B cell (primary cell): ENCODE results near the gene METRNL. TPM values are rescaled to one million over a fixed set of nuclear protein-coding genes. Genes with fewer than 3 reads are reported as not detected.

Experiments
- ATAC-seq: fragments of 200-7000 bp; cut with Tn5 transposase; one replicate; pipeline ENCODE4 v1.10.0; 2021; ENCODE audit warnings: low read depth, mild to moderate bottlenecking, moderate number of reproducible peaks, moderate library complexity
- CTCF ChIA-PET: fragments of 350-600 bp; sonication (Branson Sonifier 250); formaldehyde crosslinking; loops from one replicate; lab custom pipeline; 2021; ENCODE audit warnings: antibody characterized with exemption, inconsistent platforms; lab: Charles Lee
- POLR2A ChIA-PET: fragments of 350-600 bp; sonication (Branson Sonifier 250); formaldehyde crosslinking; loops from one replicate; lab custom pipeline; 2021; ENCODE audit warnings: antibody characterized with exemption; lab: Charles Lee
- DNase-seq: peaks from one replicate; pipeline ENCODE4 v3.0.0; 2013
- H2AFZ ChIP-seq: 2 replicates; pipeline ENCODE4 v1.6.1; 2012; ENCODE audit warnings: mild to moderate bottlenecking, low read depth, low read length; ENCODE audit not compliant: insufficient read depth, poor library complexity, severe bottlenecking
- H3K27ac ChIP-seq, 2 donors: 1 replicate in 1 of 2; 2 replicates in 1 of 2; pipeline ENCODE4 v1.5.1; 2012 to 2013; ENCODE audit warnings: low read length in 2 of 2, mild to moderate bottlenecking in 2 of 2, moderate library complexity in 1 of 2
- H3K27me3 ChIP-seq, 4 experiments: fragments of 200-600 bp in 1 of 4; sonication (generic) in 1 of 4; replicated peaks in 1 of 4; 1 replicate in 2 of 4; 2 replicates in 2 of 4; pipeline versions ENCODE4 v1.6.1 to v1.7.0; 2013 to 2016; ENCODE audit warnings: low read length in 3 of 4, mild to moderate bottlenecking in 2 of 4, mixed read lengths in 1 of 4, moderate library complexity in 1 of 4; ENCODE audit not compliant: insufficient read depth in 4 of 4, control insufficient read depth in 3 of 4; ENCODE audit errors: control extremely low read depth in 1 of 4
- H3K36me3 ChIP-seq, 2 experiments: replicated peaks in 1 of 2; 1 replicate in 1 of 2; 2 replicates in 1 of 2; pipeline versions ENCODE4 v1.6.1 to v1.7.1; 2013; ENCODE audit warnings: low read length in 1 of 2; ENCODE audit not compliant: insufficient read depth in 2 of 2, control insufficient read depth in 1 of 2; ENCODE audit errors: control extremely low read depth in 1 of 2, extremely low read depth in 1 of 2
- H3K4me1 ChIP-seq, 2 donors: fragments of 200-600 bp in 1 of 2; sonication (generic) in 1 of 2; 1 replicate in 1 of 2; 2 replicates in 1 of 2; pipeline versions ENCODE4 v1.5.1 to v1.6.1; 2013 to 2017; ENCODE audit warnings: low read length in 2 of 2; ENCODE audit not compliant: control insufficient read depth in 2 of 2, insufficient read depth in 2 of 2
- H3K4me2 ChIP-seq: replicated peaks from 2 replicates; pipeline ENCODE3; 2012; ENCODE audit warnings: mild to moderate bottlenecking, low read depth, low read length; ENCODE audit not compliant: poor library complexity, severe bottlenecking
- H3K4me3 ChIP-seq, 5 experiments: fragments of 200-600 bp in 1 of 5; sonication (generic) in 1 of 5; 1 replicate in 3 of 5; 2 replicates in 2 of 5; pipeline versions ENCODE4 v1.5.1 to v1.7.0; 2011 to 2016; ENCODE audit warnings: low read length in 4 of 5, mild to moderate bottlenecking in 4 of 5, low read depth in 2 of 5, control low read depth in 1 of 5, moderate library complexity in 1 of 5; ENCODE audit not compliant: insufficient read depth in 1 of 5; ENCODE audit errors: control extremely low read depth in 1 of 5, extremely low read depth in 1 of 5
- H3K79me2 ChIP-seq: fragments of 200-600 bp; sonication (generic); one replicate; pipeline ENCODE4 v1.6.0; 2016; ENCODE audit warnings: low read length; ENCODE audit not compliant: control insufficient read depth, insufficient read depth
- H3K9ac ChIP-seq: fragments of 200-600 bp; sonication (generic); 2 replicates; pipeline ENCODE4 v1.6.1; 2017; ENCODE audit warnings: mild to moderate bottlenecking, low read length, moderate library complexity
- H3K9me3 ChIP-seq, 3 donors: one replicate each; pipeline versions ENCODE4 v1.6.1 to v1.7.1; 2013; ENCODE audit warnings: low read length in 2 of 3; ENCODE audit not compliant: control insufficient read depth in 2 of 3, insufficient read depth in 1 of 3; ENCODE audit errors: control extremely low read depth in 1 of 3
- H4K20me1 ChIP-seq: 2 replicates; pipeline ENCODE4 v1.6.0; 2012; ENCODE audit warnings: mild to moderate bottlenecking, low read length; ENCODE audit not compliant: insufficient read depth, control insufficient read depth, poor library complexity, severe bottlenecking
- H3K27ac Mint-ChIP-seq: one replicate; pipeline ENCODE4 v1.8.0; 2021; ENCODE audit warnings: mixed read lengths
- H3K27me3 Mint-ChIP-seq: one replicate; pipeline ENCODE4 v1.8.0; 2021; ENCODE audit warnings: mixed read lengths
- H3K4me1 Mint-ChIP-seq: one replicate; pipeline ENCODE4 v1.8.0; 2021; ENCODE audit warnings: mixed read lengths
- H3K4me3 Mint-ChIP-seq: one replicate; pipeline ENCODE4 v1.8.0; 2021; ENCODE audit warnings: mixed read lengths
- H3K9me3 Mint-ChIP-seq: one replicate; pipeline ENCODE4 v1.8.0; 2022; ENCODE audit warnings: mixed read lengths; ENCODE audit not compliant: insufficient read depth
- EZH2 ChIP-seq: IDR thresholded peaks from 2 replicates; pipeline ENCODE4 v1.6.1; 2012; ENCODE audit warnings: borderline replicate concordance, low read depth, mild to moderate bottlenecking, moderate library complexity, low read length; ENCODE audit not compliant: insufficient read depth, poor library complexity, severe bottlenecking
- WGBS: methylation state at CpG from one replicate; pipeline ENCODE4 v1.1.5; 2013; ENCODE audit warnings: missing lambda C conversion rate; ENCODE audit not compliant: insufficient coverage; 5-methylcytosine and 5-hydroxymethylcytosine counted together
- intact Hi-C: fragments of 100-400 bp; cut with micrococcal nuclease; formaldehyde crosslinking; loops from one replicate; pipeline ENCODE4 v1.10.0; 2022
- polyA plus RNA-seq: library from polyadenylated mRNA; depleted of rRNA; stranded (reverse); fragments of >200 nt; gene quantifications from 2 replicates; pipeline ENCODE4 v1.2.3, GENCODE V29; 2012
- total RNA-seq, 2 donors: library from RNA; stranded (reverse); fragments of 120-200 nt in 1 of 2; gene quantifications; 1 replicate in 1 of 2; 2 replicates in 1 of 2; pipeline versions ENCODE4 v1.2.3 to v1.2.4, GENCODE V29; 2013 to 2022
- TF ChIP-seq, protein P1 (sequence below): fragments of 200-600 bp; IDR thresholded peaks from one replicate; pipeline ENCODE4 v1.8.0; 2022; ENCODE audit warnings: antibody characterized with exemption, mild to moderate bottlenecking

The METRNL gene
- total and polyA plus RNA-seq, 2 donors (not counting 1 experiment from before 2014, with no cell fraction given), result 11.8 to 18.4 TPM

DNA sequence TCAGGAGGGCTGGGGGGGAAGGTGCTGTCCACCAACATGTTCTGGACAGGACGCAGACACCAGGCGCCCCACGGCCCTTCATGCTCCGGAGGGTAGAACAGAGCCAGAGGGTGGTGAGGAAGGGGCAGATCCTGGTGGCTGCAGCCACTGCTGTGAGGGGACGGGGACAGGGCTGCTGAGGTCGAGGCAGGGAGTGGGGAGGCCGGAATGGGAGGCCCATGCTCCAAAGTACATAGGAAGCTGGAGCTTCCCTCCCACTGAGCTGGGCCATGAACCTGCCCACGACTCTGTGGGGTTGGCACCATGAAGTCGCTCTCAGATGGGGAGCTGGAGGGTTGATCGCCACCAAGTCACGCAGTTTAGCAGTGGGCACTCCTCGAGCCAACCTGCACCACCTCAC lies 8.0 kb upstream of the METRNL start:
- H3K27ac ChIP-seq, result no peak overlapping the region
- TF ChIP-seq, protein P1, sequence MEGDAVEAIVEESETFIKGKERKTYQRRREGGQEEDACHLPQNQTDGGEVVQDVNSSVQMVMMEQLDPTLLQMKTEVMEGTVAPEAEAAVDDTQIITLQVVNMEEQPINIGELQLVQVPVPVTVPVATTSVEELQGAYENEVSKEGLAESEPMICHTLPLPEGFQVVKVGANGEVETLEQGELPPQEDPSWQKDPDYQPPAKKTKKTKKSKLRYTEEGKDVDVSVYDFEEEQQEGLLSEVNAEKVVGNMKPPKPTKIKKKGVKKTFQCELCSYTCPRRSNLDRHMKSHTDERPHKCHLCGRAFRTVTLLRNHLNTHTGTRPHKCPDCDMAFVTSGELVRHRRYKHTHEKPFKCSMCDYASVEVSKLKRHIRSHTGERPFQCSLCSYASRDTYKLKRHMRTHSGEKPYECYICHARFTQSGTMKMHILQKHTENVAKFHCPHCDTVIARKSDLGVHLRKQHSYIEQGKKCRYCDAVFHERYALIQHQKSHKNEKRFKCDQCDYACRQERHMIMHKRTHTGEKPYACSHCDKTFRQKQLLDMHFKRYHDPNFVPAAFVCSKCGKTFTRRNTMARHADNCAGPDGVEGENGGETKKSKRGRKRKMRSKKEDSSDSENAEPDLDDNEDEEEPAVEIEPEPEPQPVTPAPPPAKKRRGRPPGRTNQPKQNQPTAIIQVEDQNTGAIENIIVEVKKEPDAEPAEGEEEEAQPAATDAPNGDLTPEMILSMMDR, result no peak
- TF ChIP-seq EZH2, result no peak
- peaks cover 0 to 11% (median 0%) of the 10 kb centered on the region in 4 experiments for H3K27me3 ChIP-seq
- H3K9me3 Mint-ChIP-seq, result no peaks in the 10 kb centered on the region
- intact Hi-C loops, result no loop called here
- H3K27me3 Mint-ChIP-seq, result peaks cover 11% of the 10 kb centered on the region
- ATAC-seq, result no peak
- no peak overlapping the region for H3K27ac Mint-ChIP-seq
- no peak overlapping the region for H3K4me2 ChIP-seq
- peaks cover 12% of the 10 kb centered on the region for H3K4me1 Mint-ChIP-seq
- H4K20me1 ChIP-seq, result no peaks in the 10 kb centered on the region
- 86% methylated on average over 12 of the region's 12 CpGs for WGBS
- H3K4me1 ChIP-seq, result peaks cover 0 to 5% of the 10 kb centered on the region in 2 donors
- CTCF ChIA-PET, result no interaction called here
- H3K79me2 ChIP-seq, result no peaks in the 10 kb centered on the region
- H3K4me3 Mint-ChIP-seq, result no peak overlapping the region
- peaks cover 0 to 2% (median 0%) of the 10 kb centered on the region in 3 donors for H3K9me3 ChIP-seq
- H2AFZ ChIP-seq, result no peak overlapping the region
- POLR2A ChIA-PET, result no interaction called here
- DNase-seq, result no peak
- no peak overlapping the region for H3K9ac ChIP-seq
- H3K36me3 ChIP-seq, result no peaks in the 10 kb centered on the region
- H3K4me3 ChIP-seq, result no peak overlapping the region

DNA sequence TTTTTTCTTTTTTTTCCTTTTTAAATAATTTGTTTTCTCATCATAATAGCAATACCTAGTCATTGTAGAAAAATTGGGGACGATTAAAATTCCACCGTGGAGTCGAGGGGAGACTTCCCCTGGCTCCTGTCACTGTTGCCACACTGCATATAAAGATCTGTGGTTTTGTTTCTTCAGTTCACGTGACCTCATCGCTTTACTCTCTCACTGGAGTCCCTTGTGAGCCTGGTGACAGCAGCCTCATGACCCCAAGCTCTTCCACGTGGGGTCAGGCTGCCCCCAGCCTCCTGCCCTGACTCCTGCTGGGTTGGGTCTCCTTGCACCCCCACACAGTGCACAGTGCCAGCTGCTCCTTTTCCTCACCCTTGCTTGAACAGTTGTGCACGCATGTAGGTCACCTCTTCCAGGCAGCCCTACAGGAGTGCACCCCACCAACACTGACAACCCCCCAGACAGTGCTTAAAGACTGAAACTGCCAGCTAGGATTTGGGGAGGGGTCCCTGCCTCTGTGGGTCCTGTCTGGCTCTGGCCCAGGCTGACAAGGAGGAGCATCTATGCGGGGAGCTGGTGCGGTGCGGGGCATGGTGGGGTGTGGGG lies 7.3 kb upstream of the METRNL start:
- Histone ChIP-seq H4K20me1 (no peaks in the 10 kb centered on the region), H3K27ac (no peak overlapping the region), H3K4me3 (no peak overlapping the region), H2AFZ (no peak overlapping the region), H3K9me3 (peaks cover 0 to 7% (median 0%) of the 10 kb centered on the region in 3 donors), H3K79me2 (no peaks in the 10 kb centered on the region), H3K9ac (no peak overlapping the region), H3K36me3 (no peaks in the 10 kb centered on the region), H3K4me1 (peaks cover 0 to 5% of the 10 kb centered on the region in 2 donors), H3K27me3 (peaks cover 0 to 11% (median 0%) of the 10 kb centered on the region in 4 experiments), H3K4me2 (no peak overlapping the region)
- Mint-ChIP-seq H3K9me3 (no peaks in the 10 kb centered on the region), H3K4me3 (no peak overlapping the region), H3K27me3 (peaks cover 12% of the 10 kb centered on the region), H3K27ac (peak overlapping the region; percentile 41), H3K4me1 (peaks cover 12% of the 10 kb centered on the region)
- no peak for TF ChIP-seq EZH2
- TF ChIP-seq, protein P1, result no peak
- intact Hi-C loops, result no loop called here
- ATAC-seq, result no peak
- ChIA-PET POLR2A (no interaction called here), CTCF (no interaction called here)
- 20% methylated on average over 7 of the region's 10 CpGs for WGBS
- no peak for DNase-seq
